ENCODE results near the gene MED15.

MED15 gene

DNA sequence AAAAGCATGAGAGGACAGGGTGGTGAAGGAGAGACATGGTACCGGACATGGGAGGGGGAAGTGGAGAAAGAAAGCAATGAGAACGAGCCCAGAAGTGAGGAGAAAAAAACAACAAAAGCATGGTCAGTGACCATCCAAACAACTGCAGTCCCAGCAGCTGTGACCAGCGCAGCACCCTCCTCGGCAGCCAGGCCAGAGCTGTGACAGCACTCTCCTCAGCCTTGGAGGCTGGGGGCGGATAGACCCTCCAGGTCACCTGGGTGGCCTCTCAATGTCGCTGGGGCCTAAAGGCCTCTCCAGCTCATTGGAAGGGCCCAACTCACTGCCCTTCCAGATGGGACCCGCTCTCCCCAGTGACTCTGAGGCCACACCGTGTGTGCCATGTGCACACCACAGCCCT, 103.3 kb downstream of the MED15 start:
- Histone ChIP-seq H3F3A (ENCODE audit: control insufficient read depth, insufficient read depth) (no peaks in the 10 kb centered on the region), H4K20me1 (ENCODE audit: control insufficient read depth, insufficient read depth, low read depth, low read length) (no peaks in the 10 kb centered on the region), H3K4me2 (ENCODE audit: low read length) (no peak overlapping the region), H3K9me2 (replicated peaks; ENCODE audit: control insufficient read depth, low read length) (no peaks in the 10 kb centered on the region), H3K79me2 (ENCODE audit: control insufficient read depth, low read length) (no peaks in the 10 kb centered on the region), H3K27me3 (ENCODE audit: control insufficient read depth, low read length) (peaks cover 20% of the 10 kb centered on the region), H3K9me3 (ENCODE audit: control insufficient read depth, insufficient read depth, low read length) (no peaks in the 10 kb centered on the region), H3K36me3 (ENCODE audit: control insufficient read depth, low read length) (no peaks in the 10 kb centered on the region), H3K4me3 (ENCODE audit: low read length) (no peak overlapping the region), H3K27ac (ENCODE audit: low read depth, low read length) (no peak overlapping the region), H3K4me1 (ENCODE audit: control insufficient read depth, low read length) (no peaks in the 10 kb centered on the region)
- TF ChIP-seq EZH2phosphoT487 (IDR thresholded peaks at IDR 0.05; ENCODE audit: borderline replicate concordance, low read length): no peak
- TF ChIP-seq, protein P1, sequence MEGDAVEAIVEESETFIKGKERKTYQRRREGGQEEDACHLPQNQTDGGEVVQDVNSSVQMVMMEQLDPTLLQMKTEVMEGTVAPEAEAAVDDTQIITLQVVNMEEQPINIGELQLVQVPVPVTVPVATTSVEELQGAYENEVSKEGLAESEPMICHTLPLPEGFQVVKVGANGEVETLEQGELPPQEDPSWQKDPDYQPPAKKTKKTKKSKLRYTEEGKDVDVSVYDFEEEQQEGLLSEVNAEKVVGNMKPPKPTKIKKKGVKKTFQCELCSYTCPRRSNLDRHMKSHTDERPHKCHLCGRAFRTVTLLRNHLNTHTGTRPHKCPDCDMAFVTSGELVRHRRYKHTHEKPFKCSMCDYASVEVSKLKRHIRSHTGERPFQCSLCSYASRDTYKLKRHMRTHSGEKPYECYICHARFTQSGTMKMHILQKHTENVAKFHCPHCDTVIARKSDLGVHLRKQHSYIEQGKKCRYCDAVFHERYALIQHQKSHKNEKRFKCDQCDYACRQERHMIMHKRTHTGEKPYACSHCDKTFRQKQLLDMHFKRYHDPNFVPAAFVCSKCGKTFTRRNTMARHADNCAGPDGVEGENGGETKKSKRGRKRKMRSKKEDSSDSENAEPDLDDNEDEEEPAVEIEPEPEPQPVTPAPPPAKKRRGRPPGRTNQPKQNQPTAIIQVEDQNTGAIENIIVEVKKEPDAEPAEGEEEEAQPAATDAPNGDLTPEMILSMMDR (IDR thresholded peaks at IDR 0.05; ENCODE audit: low read depth, low read length, poor library complexity, severe bottlenecking): no peak

DNA sequence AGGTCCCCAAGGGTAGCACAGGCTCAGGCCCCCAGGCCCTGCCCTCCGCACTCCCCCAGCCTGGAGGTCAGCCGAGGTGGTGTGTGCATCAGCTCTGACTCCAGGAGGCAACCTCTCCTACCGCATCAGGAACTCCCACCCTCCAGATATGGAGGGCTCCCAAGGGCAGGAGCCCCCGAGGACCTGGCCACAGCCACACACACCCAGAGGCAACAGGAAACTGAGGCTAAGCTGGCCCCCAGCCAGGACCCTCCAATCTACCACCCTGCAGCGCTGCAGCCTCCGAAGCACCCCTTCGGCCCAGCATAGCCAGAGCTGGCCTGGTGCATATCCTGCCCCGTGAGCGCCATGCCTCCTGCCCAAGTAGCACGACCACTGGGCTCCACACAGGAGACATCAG, 104.0 kb downstream of the MED15 start:
- no peaks in the 10 kb centered on the region for H4K20me1 ChIP-seq (ENCODE audit: control insufficient read depth, insufficient read depth, low read depth, low read length)
- no peaks in the 10 kb centered on the region for H3K9me2 ChIP-seq (replicated peaks; ENCODE audit: control insufficient read depth, low read length)
- no peak overlapping the region for H3K27ac ChIP-seq (ENCODE audit: low read depth, low read length)
- no peaks in the 10 kb centered on the region for H3F3A ChIP-seq (ENCODE audit: control insufficient read depth, insufficient read depth)
- no peaks in the 10 kb centered on the region for H3K4me1 ChIP-seq (ENCODE audit: control insufficient read depth, low read length)
- no peaks in the 10 kb centered on the region for H3K36me3 ChIP-seq (ENCODE audit: control insufficient read depth, low read length)
- no peak overlapping the region for H3K4me3 ChIP-seq (ENCODE audit: low read length)
- TF ChIP-seq, protein P1 (IDR thresholded peaks at IDR 0.05; ENCODE audit: low read depth, low read length, poor library complexity, severe bottlenecking): no peak
- TF ChIP-seq EZH2phosphoT487 (IDR thresholded peaks at IDR 0.05; ENCODE audit: borderline replicate concordance, low read length): no peak
- peaks cover 20% of the 10 kb centered on the region for H3K27me3 ChIP-seq (ENCODE audit: control insufficient read depth, low read length)
- H3K4me2 ChIP-seq (ENCODE audit: low read length): no peak overlapping the region
- no peaks in the 10 kb centered on the region for H3K79me2 ChIP-seq (ENCODE audit: control insufficient read depth, low read length)
- H3K9me3 ChIP-seq (ENCODE audit: control insufficient read depth, insufficient read depth, low read length): no peaks in the 10 kb centered on the region

DNA sequence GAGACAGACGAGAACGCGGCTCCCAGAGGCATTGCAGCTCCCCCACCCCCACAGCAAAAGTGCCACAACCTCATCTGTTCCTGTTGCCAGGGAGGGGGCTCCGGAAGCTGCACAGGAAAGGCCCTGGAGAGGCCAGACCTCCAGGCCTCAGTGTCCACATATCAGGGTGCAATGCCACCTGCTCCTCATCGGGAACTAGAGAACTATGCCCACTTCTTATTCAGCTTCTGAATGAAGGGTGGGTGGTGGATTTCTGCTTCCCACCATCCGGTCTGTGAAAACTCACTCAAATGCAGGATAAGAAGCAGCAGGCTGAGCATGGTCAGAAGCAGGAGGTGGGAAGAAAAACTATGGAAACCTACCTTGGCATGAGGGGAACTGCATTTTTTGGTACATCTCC, 105.9 kb downstream of the MED15 start:
- Histone ChIP-seq H4K20me1 (ENCODE audit: control insufficient read depth, insufficient read depth, low read depth, low read length) (no peaks in the 10 kb centered on the region), H3K4me3 (ENCODE audit: low read length) (no peak overlapping the region), H3K79me2 (ENCODE audit: control insufficient read depth, low read length) (no peaks in the 10 kb centered on the region), H3F3A (ENCODE audit: control insufficient read depth, insufficient read depth) (no peaks in the 10 kb centered on the region), H3K4me2 (ENCODE audit: low read length) (no peak overlapping the region), H3K36me3 (ENCODE audit: control insufficient read depth, low read length) (no peaks in the 10 kb centered on the region), H3K9me2 (replicated peaks; ENCODE audit: control insufficient read depth, low read length) (no peaks in the 10 kb centered on the region), H3K4me1 (ENCODE audit: control insufficient read depth, low read length) (no peaks in the 10 kb centered on the region), H3K9me3 (ENCODE audit: control insufficient read depth, insufficient read depth, low read length) (no peaks in the 10 kb centered on the region), H3K27ac (ENCODE audit: low read depth, low read length) (no peak overlapping the region), H3K27me3 (ENCODE audit: control insufficient read depth, low read length) (peaks cover under 1% of the 10 kb centered on the region; the same call in 1 of the 2 replicates)
- TF ChIP-seq EZH2phosphoT487 (IDR thresholded peaks at IDR 0.05; ENCODE audit: borderline replicate concordance, low read length): no peak
- TF ChIP-seq, protein P1 (IDR thresholded peaks at IDR 0.05; ENCODE audit: low read depth, low read length, poor library complexity, severe bottlenecking): no peak

DNA sequence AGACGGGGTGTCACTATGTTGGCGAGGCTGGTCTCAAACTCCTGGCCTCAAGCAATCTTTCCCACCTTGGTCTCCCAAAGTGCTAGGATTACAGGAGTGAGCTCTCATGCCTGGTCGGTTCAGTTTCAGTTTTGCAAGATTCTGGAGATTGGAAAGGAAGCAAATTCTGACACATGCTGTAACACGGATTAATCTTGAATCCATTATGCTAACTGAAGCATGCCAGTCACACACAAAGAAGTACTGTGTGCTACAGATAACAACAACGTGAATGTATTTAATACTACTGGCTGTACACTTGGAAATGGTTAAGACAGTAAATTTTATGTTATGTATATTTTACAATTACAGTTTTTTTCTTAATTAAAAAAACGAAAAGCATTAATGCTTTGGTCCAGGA, 107.6 kb downstream of the MED15 start:
- Histone ChIP-seq H3K4me3 (ENCODE audit: low read length) (no peak overlapping the region), H3K4me1 (ENCODE audit: control insufficient read depth, low read length) (no peaks in the 10 kb centered on the region), H3K36me3 (ENCODE audit: control insufficient read depth, low read length) (no peaks in the 10 kb centered on the region), H3K79me2 (ENCODE audit: control insufficient read depth, low read length) (no peaks in the 10 kb centered on the region), H3K9me2 (replicated peaks; ENCODE audit: control insufficient read depth, low read length) (no peaks in the 10 kb centered on the region), H3K9me3 (ENCODE audit: control insufficient read depth, insufficient read depth, low read length) (no peaks in the 10 kb centered on the region), H4K20me1 (ENCODE audit: control insufficient read depth, insufficient read depth, low read depth, low read length) (no peaks in the 10 kb centered on the region), H3F3A (ENCODE audit: control insufficient read depth, insufficient read depth) (no peaks in the 10 kb centered on the region), H3K27me3 (ENCODE audit: control insufficient read depth, low read length) (no peaks in the 10 kb centered on the region), H3K27ac (ENCODE audit: low read depth, low read length) (no peak overlapping the region), H3K4me2 (ENCODE audit: low read length) (no peak overlapping the region)
- TF ChIP-seq, protein P1 (IDR thresholded peaks at IDR 0.05; ENCODE audit: low read depth, low read length, poor library complexity, severe bottlenecking): no peak
